HG03196 (cell line): ENCODE results near the gene NID2.
A peak's percentile ranks its signal among the peaks of the same experiment; 100 is the strongest.

Experiments
- ATAC-seq: cut with Tn5 transposase; IDR thresholded peaks from one replicate; pipeline ENCODE4 v1.9.1; 2021; ENCODE audit not compliant: unreplicated experiment

Gene NID2

DNA sequence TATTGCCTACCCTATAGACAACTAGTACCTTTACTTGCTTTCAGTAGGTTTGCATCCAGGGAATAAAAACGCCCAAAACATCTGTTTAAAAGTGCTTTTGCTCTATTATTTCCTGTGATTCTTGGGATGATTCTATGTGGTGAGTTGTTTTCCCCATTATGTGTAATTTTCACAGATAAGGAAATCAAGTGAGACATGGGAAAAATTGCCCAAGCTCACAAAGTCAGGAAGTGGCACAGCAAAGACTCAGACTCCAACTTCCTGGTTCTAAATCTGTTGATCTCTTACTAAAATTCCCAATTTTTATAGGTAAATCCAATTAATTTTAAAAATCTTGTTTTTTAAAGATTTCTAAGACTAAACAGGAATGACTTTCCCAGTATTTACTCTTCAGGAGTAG is 39.0 kb downstream of the NID2 start:
- ATAC-seq = no peak

DNA sequence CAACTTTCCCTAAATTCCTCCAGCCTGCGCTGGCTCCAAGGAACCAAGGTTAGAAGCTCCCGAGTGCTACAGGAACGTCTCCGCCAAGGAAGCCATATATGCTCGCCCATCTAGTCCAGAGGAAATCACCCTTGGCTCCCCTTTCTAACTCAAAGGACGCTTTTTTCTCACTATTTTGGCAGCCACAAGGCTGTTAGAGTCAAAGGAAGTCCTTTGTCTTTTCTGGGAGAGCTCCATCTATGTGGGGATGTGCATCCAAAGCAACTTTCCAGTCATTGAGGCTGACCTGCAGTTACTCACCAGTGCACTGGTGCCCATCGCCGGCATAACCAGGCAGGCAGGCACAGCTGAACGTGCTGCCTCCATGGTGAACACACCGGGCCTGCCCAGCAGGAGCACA is 42.0 kb downstream of the NID2 start:
- no peak for ATAC-seq

DNA sequence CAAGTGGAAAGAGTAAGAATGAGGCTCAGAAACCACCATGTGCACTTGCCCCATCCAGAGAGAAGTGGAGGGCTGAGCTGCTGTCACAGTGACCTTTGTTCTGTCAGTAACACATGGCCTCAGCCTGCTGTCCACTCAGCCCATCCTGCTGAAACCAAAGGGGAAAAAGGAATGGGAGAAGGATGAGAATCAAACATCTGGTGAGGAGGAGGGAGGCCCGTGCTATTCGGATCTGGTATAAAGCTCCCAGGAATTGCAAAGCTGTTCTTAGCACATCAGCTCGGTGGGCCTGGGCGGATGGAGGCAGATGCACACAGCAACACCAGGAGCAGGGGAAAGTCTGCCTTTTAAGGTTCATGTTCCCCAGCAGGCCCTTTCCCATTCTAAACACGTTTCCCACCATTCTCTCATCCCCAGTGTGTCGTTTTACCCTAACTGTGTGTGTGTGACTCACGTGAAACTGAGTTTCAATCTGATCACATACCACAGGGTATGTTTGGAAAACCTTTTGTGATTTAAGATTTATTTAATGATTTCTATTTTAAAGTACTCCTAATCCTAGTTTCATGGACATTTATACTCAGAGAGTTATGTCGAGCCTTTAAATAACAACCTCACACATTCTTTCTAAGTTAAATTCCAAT is 42.7 kb downstream of the NID2 start:
- ATAC-seq = no peak

DNA sequence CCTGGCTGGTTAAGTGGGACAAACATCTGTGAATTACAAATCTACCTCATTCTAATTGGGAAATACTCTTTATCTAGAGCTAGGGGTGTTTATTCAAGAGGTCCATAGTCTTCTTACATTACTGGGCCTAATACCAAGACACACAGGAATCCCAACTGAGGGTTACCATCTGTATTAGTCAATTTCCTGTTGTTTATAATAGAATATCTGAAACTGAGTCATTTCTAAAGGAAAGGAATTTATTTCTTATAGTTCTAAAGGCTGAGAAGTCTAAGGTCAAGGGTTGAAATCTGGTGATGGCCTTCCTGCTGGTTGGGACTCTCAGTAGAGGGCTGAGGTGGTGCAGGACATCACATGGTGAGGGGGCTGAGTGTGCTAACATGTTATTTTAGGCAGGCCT is 43.5 kb downstream of the NID2 start:
- no peak for ATAC-seq

DNA sequence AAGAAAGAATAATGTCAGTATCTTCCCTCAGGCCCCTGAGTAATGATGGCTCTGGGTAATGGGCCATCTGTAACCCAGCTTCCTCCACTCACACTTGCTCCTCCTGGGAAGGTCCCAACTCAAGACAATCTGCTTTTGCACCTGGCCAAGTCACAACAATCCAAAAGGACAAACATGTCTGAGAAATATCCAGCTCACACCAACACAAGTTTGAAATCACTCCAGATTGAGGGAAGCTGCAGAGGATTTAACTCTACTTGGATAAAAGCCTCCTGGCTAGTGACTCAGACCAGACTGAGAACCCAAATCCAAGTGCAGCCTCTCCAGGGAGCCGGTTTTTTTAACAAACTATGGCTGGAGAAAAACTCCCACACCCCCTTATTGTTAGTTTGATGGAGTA is 45.3 kb downstream of the NID2 start:
- ATAC-seq = no peak

DNA sequence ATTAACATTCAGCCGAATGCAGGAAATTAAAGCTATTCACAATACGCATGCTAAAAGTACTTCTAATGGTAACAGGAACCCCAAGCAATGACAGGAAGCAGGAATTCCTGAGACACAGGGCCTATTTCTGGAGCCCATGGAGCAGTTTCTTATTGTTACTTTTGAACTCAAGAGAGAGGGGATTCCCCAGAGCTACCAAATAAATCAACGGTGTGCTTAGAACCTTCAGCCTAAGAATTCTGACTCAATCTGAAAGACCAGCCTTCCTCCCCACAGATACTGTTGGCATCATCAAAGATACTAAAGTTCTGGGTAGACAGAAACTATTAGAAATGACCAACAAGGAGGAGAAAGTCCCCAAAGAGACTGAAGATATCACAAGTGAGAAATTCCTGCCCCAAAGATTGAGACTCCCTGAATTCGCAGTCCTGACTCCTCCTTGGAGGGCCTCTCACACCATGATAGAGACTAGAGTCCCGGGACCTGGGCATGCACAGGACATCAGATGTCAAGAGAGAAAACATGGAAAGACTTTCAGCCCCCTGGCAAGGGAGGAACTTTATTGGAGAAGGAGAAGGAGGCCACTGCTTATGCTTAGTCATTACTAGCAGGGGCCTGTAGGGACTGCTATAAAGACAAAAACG is 46.8 kb downstream of the NID2 start:
- ATAC-seq = peak; percentile 74

DNA sequence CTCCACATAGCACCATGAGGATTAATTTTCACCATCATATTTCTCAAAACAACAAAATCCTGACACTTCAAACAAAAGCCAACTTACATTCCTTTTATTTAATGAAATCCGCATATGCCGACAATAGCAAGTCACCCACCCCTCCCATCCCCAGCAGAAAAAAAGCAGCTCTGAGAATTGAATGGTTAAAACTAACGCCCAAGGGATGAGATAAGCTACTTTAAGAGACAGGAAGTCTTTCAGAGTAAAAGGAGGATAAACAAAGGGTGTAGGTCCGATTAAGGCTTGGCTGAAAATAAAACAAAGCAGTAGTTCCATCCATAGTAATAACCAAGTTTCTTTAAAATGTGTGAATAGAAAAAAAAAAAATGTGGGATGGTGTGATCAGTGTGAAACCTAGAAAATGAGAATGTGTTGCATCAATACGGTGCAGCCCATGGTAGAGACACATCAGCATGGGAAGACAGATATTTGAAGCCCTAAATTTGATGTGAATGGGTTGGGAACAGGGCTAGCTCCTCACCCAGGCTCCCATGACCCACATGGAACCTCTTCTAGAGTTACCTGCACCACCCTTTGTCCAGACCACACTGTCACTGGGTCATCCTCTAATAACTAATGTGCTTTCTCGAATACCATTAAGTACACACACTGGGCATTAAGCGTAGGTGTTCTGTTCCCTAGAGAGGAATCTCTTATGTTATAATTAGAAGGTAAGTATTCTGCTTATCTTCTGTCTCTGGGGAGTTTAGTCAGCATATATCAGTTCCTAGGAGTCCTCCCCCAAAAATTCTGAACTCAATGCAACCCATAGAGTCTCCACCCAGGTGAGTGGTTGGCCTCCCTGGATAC is 47.8 kb downstream of the NID2 start:
- no peak for ATAC-seq

DNA sequence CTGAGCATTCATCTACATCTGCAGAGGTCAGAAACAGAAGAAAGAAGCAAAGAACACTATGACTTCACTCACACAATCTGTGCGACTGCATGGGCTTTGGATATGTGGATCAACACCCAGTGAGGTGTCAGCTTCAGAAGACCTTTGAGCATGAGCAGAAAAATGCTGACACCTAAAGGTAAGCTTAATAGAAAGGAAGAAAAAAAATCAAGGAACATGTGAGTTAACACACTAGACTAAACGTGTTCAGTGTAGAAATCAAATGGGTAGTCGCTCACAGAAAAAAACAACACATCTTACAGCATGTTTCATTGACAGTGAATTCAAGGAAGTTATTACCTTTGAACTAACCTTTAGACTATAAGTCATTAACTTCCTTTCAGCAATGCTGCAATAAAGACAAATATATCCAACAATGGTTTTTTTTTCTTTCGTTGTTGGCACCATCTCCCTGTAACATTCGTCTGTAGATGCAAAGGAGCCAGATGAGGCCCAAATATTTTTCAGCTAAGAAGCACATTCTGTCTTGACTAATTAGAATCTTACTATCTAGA is 48.6 kb downstream of the NID2 start:
- no peak for ATAC-seq

DNA sequence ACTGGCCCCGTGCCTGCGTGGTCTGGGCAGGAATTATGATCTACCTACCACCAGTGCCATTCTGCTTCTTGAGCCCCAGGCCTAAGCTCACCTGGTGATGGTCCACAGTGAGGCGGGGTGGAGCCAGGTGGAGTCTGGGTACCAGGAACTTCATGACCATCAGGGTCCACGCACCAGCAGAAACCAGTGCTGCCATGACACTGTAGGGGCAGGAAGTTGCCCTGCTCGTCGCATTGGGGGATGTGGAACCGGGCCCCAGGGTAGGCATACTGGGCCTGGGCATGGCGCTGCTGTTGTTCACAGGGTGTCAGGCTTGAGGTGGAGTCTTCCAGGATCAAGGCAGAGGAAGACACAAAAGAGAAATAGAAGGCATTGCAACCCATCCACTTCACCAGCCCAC is 49.9 kb downstream of the NID2 start:
- no peak for ATAC-seq

DNA sequence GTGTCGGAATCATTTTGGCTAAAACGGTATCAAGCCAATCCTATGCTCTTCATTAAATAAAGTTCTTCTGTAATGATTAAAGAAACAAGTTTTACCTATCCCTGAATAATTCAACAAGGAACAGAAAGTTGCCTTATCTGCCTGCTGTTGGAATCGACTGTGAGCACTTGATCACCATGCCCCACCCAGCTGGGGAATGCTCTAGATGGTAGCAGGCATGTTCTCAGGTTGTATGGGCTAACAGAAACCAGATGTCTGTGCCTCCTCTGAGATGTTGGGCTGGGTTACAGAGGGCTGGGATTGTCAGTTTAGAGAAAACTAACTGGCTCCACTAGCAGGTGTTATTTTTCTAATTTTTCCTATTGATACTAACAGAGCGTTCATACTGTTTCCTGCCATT is 50.6 kb downstream of the NID2 start:
- no peak for ATAC-seq

DNA sequence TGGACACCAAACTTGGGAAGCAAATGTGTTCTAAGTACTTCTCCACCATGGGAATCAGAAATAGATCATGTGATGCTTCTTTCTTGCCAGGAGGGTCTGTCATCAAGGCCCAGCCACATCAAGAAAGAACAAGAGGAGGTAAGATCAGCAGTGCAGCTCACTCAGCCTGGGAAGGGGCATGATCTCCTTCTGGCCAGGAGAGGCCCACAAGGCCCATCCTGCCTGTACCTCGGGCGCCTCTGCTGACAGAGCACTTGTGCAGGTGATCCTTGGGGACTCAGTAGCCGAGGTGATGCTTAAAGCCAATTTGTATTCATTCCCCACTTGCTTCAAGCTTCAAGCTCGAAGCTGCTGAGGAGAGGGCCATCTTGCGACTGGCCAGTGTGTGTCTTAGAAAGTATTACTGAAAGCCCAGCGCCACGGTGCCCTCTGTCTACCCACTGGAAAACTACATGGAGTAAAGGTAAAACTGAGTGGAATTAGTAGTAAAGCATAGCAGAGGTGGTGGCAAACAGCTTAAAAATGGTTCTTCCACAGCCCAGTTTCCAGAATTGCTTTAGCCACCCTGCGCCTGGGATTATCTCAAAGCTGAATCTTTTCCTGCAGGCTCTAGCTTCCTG is 53.3 kb downstream of the NID2 start:
- ATAC-seq = no peak

DNA sequence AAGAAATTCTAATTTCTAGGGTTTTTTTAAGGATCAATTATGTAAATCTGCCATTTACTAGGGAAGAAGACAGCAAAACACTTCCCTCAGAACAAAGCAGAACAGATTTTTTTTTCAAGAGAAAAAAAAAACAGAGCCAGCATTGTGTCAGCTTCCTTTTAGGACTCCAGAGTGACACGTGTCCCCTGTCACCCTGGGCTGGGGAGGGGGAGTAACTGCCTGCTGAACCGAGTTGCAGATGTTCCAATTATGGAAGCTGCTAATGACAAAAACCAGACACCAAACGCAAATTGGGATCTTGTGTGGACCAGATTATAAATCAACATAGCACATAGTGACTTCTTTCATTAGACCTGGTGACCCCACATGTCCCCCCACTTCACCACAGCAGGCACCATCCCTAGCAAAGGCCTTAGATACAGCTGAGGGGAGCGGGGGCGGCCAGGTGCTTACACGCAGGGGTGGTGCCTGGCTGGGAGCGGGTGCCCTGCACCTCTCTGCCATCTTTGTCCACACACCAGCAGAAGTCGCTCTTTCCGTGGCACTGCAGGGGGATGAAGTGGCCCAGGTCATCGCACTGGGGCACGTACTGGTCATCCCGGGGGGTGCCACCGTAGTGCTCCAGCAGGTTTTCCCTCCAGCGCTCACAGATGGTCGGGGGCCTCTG is 54.1 kb downstream of the NID2 start:
- ATAC-seq = no peak

DNA sequence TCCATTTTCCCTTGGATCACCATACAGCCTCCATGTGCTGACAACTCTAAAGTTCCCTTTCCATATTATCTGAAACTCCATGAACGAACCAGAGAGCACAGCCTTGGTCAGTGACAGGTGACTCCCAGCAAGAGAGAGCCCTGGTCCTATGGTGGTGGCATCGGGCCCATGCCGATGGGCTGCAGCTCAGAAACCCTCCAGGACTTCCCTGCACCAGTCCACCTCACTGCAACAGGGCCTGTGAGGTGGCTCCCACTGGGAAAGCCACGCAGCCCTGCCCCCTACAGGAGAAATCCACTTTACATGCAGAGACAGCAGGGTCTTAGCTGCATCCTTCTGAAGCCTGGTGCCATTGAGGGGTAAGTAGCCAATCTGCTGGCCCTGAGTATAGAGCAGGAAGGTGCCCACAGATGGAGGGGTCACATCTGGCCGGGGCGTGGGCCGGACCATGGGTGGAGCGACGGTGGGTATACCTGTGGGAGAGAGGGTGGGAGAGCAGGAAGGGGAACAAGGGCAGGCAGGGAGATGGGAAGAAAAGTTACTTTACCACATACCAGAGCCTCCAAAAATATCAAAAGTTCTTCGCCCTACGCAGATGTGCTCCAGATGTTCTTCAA is 54.8 kb downstream of the NID2 start:
- no peak for ATAC-seq

DNA sequence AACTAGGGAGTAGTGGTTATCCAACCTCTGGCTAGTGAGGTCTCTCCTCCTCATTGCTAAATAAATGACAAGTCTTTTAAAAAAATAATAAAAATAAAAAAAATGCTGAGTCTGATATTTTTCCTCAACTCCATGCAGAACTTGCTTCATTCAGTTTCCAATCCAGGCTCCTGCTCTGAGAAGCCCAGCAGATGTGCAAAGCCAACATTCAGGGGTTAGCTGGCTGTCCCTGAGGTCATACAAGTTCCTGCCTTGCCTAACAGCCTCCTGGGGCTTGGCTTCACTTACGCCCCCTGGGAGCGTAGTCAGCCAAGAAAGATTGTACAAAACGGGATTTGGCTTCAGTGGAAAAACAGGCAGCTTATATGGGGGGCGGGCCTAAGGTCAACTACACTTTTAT is 56.2 kb downstream of the NID2 start:
- ATAC-seq = no peak

DNA sequence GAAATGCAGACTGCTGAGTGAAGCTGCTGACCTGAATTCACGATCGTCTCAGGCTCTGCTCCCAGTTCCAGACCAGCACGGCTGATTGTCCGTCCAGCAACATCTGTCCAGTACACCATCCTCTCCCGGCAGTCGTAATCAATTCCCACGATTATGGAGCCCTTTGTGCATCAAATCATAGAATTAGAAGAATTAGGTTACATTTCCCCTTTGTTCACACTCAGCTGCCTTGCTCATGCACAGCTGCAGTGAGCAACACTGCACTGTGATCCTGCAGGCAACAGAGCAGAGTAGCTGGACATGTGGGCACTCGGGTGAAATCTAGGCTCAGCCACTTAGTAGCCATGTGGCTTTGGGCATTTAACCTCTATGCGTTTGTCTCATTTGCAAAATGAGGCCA is 57.3 kb downstream of the NID2 start:
- no peak for ATAC-seq

DNA sequence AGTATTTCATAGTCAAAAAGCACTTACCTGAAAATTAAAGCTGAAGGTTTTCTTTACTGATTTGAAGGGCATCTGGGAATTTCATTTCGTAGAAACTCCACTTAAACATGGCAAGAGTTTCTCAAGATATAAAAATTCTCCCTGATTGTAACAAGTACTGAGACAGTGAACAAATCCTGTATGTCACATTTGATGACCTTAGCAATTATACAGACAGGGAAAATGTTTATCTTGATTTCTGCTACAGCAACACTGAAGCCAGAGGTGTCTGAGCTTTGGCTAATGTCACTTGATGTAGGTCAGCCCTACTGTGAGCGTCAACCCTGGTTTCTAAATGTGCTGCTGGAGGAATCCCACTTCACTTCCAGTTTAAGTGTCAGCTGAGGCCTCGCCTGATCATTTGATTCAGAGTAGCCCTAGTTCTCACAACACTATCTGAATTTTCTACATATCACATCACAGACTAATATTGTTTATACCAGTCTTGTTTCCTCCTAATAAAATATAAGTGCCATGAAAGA is 58.6 kb downstream of the NID2 start:
- ATAC-seq = no peak

DNA sequence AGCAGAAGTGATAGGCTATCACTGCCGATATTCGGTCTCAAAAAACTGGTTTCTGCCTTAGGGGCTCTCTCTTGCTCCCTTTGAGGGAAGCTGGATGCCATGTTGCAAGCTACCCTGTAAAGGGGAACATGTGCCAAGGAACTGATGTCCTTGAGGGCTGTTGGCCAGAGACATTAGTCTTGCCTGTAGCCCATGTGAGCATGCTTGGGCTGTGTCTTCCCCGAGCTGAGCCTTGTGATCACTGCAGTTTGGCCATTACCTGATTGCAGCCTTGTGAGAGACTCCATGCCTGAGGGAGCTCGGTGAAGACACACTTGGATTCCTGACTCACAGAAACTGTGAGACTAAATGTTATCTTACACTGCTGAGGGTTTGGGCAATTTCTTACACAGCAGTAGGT is 60.7 kb downstream of the NID2 start:
- ATAC-seq = no peak

DNA sequence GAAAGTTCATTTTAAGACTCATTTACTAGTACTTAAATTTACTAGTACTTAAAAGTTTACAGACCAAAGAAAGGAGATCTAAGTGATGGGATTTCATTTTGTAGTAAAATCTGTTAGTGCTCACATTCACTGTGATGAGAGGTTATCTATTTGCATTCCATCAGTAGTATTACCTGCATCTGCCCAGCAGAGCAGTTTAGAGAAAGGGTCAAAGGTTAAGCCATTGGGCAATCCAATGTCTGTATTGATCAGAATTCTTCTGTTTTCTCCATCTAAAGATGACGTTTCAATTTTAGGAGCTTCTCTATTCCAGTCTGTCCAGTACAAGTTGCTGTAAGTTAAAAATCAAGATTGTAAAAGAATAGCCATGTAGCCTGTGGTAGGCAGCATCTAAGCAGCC is 61.2 kb downstream of the NID2 start:
- ATAC-seq = no peak

DNA sequence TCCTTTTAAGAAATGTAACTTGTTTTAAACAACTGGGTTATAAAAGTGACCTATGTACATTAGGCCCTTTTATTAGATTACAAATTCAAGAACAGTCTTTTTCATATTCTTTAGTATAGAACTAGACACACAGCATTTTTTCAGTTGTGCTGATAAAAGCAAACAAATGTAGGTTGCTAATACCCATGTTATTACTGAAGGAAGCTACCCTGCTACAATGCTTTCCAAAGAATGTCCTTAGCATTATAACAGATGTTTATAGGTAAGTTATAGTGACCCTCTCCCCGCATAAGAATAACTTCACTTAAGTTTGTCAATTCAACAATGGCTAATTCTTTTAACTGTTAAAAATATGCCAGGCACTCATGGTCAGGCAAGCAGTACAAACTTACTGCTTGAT is 61.6 kb downstream of the NID2 start:
- no peak for ATAC-seq

DNA sequence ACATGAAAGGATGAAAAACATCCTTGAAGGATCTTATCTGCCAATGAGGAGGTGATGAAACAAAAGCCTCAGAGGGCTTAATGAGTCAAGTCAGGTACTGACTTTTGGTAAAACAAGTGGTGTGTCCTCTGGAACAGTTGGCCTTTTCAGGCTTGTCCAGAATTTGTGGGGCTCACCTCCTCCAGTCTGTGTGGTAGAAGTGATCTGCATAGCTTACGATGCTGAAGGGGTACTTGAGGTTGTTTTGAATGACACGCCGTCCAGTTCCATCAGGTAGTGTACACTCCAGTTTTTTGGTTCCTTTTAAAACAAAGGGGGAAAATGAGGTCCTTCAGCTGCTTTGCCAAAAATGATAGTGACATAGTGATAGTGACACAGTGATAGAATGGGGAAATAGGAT is 62.5 kb downstream of the NID2 start:
- ATAC-seq = no peak
